KOPT-K1 (cell line): ENCODE results near the gene LIFR.

ENCODE experiments used
- H3K27ac ChIP-seq: fragments of 200-600 bp; sonication (generic); 2 replicates; pipeline ENCODE4 v1.5.1; 2016; ENCODE audit warnings: antibody characterized with exemption, mild to moderate bottlenecking, low read depth, low read length; ENCODE audit not compliant: poor library complexity, severe bottlenecking
- H3K36me3 ChIP-seq: fragments of 200-600 bp; sonication (generic); 2 replicates; pipeline ENCODE4 v1.5.1; 2017; ENCODE audit warnings: antibody characterized with exemption, mild to moderate bottlenecking, low read length, moderate library complexity; ENCODE audit not compliant: insufficient read depth
- H3K9me3 ChIP-seq: fragments of 200-600 bp; sonication (generic); 2 replicates; pipeline ENCODE4 v1.5.1; 2017; ENCODE audit warnings: antibody characterized with exemption, low read length, mild to moderate bottlenecking; ENCODE audit not compliant: insufficient read depth, poor library complexity, severe bottlenecking

The LIFR gene

DNA sequence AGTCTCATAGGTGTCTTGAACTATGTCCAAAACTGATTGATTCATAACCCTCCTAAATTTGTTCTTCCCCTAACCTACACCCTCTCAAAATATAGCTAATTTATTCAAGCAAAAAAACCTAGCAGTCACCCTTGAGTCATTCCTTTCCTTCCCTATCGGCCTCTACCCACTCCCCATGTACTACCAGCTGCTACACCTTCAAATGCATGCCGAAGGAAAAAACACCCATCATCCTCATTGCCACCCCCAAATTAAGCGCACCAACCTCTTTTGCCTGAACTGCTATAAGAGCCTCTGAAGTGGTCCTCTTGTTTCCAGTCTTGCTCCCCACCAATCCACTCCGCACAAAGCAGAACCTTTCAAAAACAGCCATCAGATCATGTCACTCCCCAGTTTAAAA, 12.6 kb downstream of the LIFR start:
- Histone ChIP-seq H3K9me3 (no peaks in the 10 kb centered on the region), H3K36me3 (no peaks in the 10 kb centered on the region), H3K27ac (no peak overlapping the region)

DNA sequence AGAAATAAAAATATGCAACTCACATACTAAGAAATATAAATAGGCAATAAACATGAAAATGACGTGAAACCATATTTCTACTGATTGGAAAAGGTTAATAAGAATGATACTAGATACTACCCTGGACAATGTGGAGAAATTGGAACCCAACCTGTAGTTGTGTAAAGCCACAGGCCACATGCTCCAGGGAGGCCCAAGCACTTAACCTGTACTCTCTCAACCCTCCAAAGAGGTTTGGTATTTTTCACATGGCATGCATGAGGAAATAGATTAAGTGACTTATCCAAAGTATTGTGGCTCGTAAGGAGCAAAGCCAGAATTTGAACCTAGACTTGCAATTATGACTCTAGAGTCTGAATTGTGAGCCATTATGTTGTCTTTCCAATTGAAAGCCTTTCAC, 13.4 kb downstream of the LIFR start:
- Histone ChIP-seq H3K27ac (no peak overlapping the region), H3K36me3 (no peaks in the 10 kb centered on the region), H3K9me3 (no peaks in the 10 kb centered on the region)

- Histone ChIP-seq H3K9me3 (no peaks in the 10 kb centered on the region), H3K36me3 (no peaks in the 10 kb centered on the region), H3K27ac (no peak overlapping the region)
Measured at GRCh38 chr5:38541174-38541725, 15.2 kb downstream of the LIFR start.

- H3K9me3 ChIP-seq: no peaks in the 10 kb centered on the region
- H3K27ac ChIP-seq: no peak overlapping the region
Measured at GRCh38 chr5:38540314-38540713, 16.1 kb downstream of the LIFR start.

DNA sequence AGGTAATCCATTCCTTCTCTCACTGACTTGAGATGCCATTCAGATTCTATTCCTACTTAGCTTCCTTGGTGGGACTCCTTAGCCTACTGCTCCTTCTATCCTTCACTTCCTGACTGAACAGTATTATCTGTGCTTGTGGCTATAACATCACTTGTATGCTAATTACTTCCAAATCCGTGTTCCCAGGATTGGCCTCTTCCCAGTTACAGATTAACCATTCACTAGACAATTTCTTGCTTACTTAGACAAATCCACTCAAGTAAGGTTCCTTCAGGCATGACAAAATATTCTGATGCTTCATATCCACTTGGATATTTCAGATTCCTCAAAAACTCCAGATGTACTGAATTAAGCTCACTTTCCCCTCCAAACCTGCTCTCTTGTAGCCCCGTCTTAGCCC, 18.3 kb downstream of the LIFR start:
- no peak overlapping the region for H3K27ac ChIP-seq
- no peaks in the 10 kb centered on the region for H3K9me3 ChIP-seq

More at GRCh38 chr5:38540314-38540713, 16.1 kb downstream of the LIFR start:
- no peaks in the 10 kb centered on the region for H3K36me3 ChIP-seq

GRCh38 chr5:38537505-38537904, 18.9 kb downstream of the LIFR start:
- Histone ChIP-seq H3K27ac (no peak overlapping the region), H3K36me3 (no peaks in the 10 kb centered on the region), H3K9me3 (no peaks in the 10 kb centered on the region)

More for the DNA sequence above, 18.3 kb downstream of the LIFR start:
- no peaks in the 10 kb centered on the region for H3K36me3 ChIP-seq

GRCh38 chr5:38536968-38537367, 19.5 kb downstream of the LIFR start:
- Histone ChIP-seq H3K27ac (no peak overlapping the region), H3K9me3 (no peaks in the 10 kb centered on the region), H3K36me3 (no peaks in the 10 kb centered on the region)

GRCh38 chr5:38535845-38536244, 20.6 kb downstream of the LIFR start:
- Histone ChIP-seq H3K9me3 (no peaks in the 10 kb centered on the region), H3K36me3 (no peaks in the 10 kb centered on the region), H3K27ac (no peak overlapping the region)

DNA sequence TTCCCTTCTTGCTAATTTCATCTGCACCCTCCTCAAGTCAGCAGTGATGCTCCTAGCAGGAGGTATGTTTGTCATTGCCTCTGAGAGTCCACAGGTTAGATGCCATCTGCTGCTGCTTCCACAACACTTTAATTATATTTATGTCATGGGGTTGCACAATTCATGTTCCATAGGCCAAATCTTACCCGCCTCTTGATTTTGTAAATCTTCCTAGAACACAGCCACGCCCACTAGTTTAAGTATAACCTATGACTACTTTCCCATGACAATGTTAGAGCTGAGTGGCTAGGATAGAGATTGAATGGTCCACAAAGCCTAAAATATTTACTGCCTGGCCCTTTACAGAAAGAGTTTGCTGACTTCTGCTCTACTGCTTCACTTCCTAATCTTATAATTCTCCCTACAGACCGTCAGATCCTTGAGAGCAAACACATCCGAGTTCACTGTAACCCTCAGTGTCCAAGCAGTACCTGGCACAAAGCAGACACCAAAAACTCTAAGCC, 21.1 kb downstream of the LIFR start:
- Histone ChIP-seq H3K9me3 (no peaks in the 10 kb centered on the region), H3K27ac (no peak overlapping the region)

GRCh38 chr5:38534156-38534453, 22.3 kb downstream of the LIFR start:
- Histone ChIP-seq H3K9me3 (no peaks in the 10 kb centered on the region), H3K27ac (no peak overlapping the region), H3K36me3 (no peaks in the 10 kb centered on the region)

More for the DNA sequence above, 21.1 kb downstream of the LIFR start:
- no peaks in the 10 kb centered on the region for H3K36me3 ChIP-seq

DNA sequence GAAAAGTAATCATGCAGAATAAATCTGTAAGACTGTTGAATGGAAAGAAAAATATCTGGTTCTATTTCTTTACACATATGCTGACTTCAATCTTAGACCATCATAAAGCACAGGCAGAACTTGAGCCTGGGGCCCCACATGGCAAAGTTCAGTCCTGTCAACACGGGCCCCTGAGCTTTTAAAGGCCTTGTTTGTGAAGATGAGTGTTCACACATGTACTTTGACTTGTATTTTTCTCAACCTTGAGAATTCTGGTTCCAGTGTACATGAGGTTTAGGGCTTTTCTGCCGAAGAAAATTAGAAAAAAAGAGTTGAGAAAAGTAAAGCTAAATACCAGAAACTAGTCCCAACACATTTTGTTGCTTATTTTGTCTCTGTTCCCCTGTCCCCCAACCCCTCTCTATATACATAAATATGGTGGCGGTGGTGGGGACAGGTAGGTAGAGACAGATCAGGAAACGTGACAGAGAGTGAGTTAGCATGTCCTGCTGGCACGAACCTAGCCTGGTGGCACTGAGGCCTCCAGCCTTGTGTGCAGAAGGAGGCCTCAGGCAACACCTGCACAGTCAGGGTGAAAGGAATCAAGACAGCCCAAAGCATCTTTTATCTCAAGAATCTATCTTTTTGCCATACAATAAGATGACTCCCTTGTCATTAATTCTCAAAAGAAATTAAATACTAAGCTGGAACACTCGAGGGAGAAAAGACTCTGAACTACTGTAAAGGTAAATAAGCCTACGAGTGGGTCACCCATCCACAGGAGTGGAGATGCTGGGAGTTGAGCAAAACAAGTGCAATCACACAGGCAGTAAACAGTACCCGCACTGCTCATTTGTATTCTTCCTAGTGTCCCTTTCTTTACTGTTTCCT, 22.9 kb downstream of the LIFR start:
- Histone ChIP-seq H3K36me3 (no peaks in the 10 kb centered on the region), H3K9me3 (no peaks in the 10 kb centered on the region), H3K27ac (no peak overlapping the region)

DNA sequence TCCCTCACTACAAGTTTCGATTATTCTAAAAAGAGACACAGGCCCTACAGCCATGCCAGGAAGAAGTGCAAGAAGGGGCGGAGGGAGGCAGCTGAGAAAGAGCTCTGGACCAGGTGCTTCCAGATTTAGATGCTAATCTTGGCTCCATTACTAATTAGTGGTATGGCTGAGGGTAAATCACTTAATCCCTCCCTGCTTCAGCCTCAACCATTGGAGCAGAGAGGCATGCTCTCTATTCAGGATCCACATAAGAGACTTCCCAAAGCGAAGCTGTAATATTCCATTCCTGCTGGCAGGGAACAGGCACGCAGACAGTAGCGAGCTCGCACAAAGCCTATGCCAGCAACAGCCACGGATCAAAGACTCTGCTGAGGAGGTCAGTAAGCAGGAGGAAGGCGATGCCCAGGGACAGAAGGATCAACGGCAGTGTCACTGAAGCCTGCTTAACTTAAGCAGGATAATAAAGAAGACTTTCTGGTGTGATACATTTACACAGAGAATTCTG, 24.2 kb downstream of the LIFR start:
- Histone ChIP-seq H3K36me3 (no peaks in the 10 kb centered on the region), H3K27ac (no peak overlapping the region), H3K9me3 (no peaks in the 10 kb centered on the region)

GRCh38 chr5:38531518-38531917, 24.9 kb downstream of the LIFR start:
- H3K36me3 ChIP-seq: no peaks in the 10 kb centered on the region
- no peak overlapping the region for H3K27ac ChIP-seq
- no peaks in the 10 kb centered on the region for H3K9me3 ChIP-seq

GRCh38 chr5:38529955-38530646, 26.3 kb downstream of the LIFR start:
- Histone ChIP-seq H3K27ac (no peak overlapping the region), H3K9me3 (no peaks in the 10 kb centered on the region), H3K36me3 (no peaks in the 10 kb centered on the region)

GRCh38 chr5:38528162-38528703, 28.2 kb downstream of the LIFR start:
- Histone ChIP-seq H3K36me3 (no peaks in the 10 kb centered on the region), H3K27ac (no peak overlapping the region), H3K9me3 (no peaks in the 10 kb centered on the region)
